ENCODE data around the gene RANBP2. TPM values are rescaled to one million over a fixed set of nuclear protein-coding genes. Genes with fewer than 3 reads are reported as not detected.

Gene RANBP2
- polyA plus RNA-seq, 3 donors, result 60.9 to 65.4 (median 61.0) TPM

DNA sequence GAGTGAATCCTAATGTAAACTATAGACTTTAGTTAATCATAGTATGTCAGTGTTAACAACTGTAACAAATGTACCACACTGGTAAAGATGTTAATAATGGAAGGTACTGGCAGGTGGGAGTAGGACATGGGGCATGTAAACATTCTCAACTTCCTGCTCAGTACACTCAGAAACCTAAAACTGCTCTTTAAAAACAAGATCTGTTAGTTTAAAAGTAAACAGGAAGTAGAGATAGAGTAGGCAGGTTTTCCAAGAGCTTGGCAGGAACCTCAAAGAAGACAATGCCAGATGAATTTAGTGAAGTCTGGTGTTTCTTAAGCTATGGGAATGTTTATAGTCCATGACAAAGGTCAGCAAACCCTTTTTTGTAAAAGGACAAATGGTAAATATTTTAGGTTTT lies 113.9 kb downstream of the RANBP2 start:
- DNase-seq, result no peak

GRCh38 chr2:108834620-108835019 lies 115.3 kb downstream of the RANBP2 start:
- no peak for DNase-seq

DNA sequence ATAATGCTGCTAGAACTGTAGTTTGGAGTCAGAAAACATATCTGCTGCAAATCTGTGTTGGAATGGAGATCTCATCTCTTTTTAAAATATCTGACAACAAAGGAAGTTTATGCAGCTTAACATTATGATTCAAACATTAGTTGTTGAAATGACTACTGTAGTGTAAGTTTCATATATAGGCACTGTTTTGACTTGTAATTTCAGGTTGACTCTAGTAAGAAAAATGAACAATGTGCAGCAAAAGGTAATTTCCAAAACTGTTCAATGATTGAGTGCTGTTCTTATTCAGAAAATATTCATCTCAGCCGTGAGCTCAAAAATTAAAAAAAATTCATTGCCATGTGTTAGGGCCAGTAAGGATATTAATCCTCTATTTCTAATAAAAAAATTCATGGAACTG lies 115.8 kb downstream of the RANBP2 start:
- no peak for DNase-seq

Other genes starting within 250 kb of the RANBP2 start
- 10 to 100 TPM; 38.9 to 53.8 (median 53.7) TPM for gene LIMS1, start 185.0 kb upstream of the RANBP2 start, polyA plus RNA-seq (ENCODE audit: insufficient read length in 3 of 3)
- gene CCDC138, start 67.3 kb downstream of the RANBP2 start, polyA plus RNA-seq (ENCODE audit: insufficient read length in 3 of 3), result 10 to 100 TPM; 13.7 to 19.2 (median 17.2) TPM

Measured in renal pelvis (tissue), 4 donors.